ENCODE measurements around the gene MCM9. TPM values are rescaled to one million over a fixed set of nuclear protein-coding genes. Genes with fewer than 3 reads are reported as not detected.

The MCM9 gene
- total RNA-seq, 3 donors from 2014 or later (not counting 1 experiment from before 2014, with no cell fraction given): 45.2 to 53.4 (median 52.5) TPM

- Histone ChIP-seq H3K27me3 (ENCODE audit: control insufficient read depth, insufficient read depth, low read length) (no peaks in the 10 kb centered on the region), H3K9me3 (ENCODE audit: control insufficient read depth, insufficient read depth, low read length) (no peaks in the 10 kb centered on the region), H3K36me3 (ENCODE audit: control insufficient read depth, insufficient read depth, low read length) (no peaks in the 10 kb centered on the region), H3K4me3 (ENCODE audit: low read length) (no peak overlapping the region), H3K27ac (ENCODE audit: low read length) (no peak overlapping the region), H3K4me1 (ENCODE audit: control insufficient read depth, insufficient read depth, low read length) (no peaks in the 10 kb centered on the region)
- no peaks in the 10 kb centered on the region for H3K4me1 Mint-ChIP-seq
- TF ChIP-seq CTCF (IDR thresholded peaks at IDR 0.05): no peak
- no peaks in the 10 kb centered on the region for H3K27me3 Mint-ChIP-seq (ENCODE audit: low read depth in 2 of 2)
- DNase-seq (no peak), ATAC-seq (no peak)
- H3K36me3 Mint-ChIP-seq: no peaks in the 10 kb centered on the region
- H3K4me3 Mint-ChIP-seq: no peak overlapping the region
- no peaks in the 10 kb centered on the region for H3K9me3 Mint-ChIP-seq
- H3K27ac Mint-ChIP-seq: no peak overlapping the region
- 95% methylated on average over 2 of the region's 3 CpGs for WGBS (ENCODE audit: insufficient coverage)
- intact Hi-C loops (cut with micrococcal nuclease): no loop called here
Measured at GRCh38 chr6:118970866-118971265, 35.9 kb upstream of the MCM9 start.

GRCh38 chr6:118968416-118968815 lies 33.5 kb upstream of the MCM9 start:
- no peaks in the 10 kb centered on the region for H3K9me3 ChIP-seq (ENCODE audit: control insufficient read depth, insufficient read depth, low read length)
- H3K27me3 ChIP-seq (ENCODE audit: control insufficient read depth, insufficient read depth, low read length): no peaks in the 10 kb centered on the region
- no peaks in the 10 kb centered on the region for H3K9me3 Mint-ChIP-seq
- TF ChIP-seq CTCF (IDR thresholded peaks at IDR 0.05): no peak
- H3K4me3 ChIP-seq (ENCODE audit: low read length): no peak overlapping the region
- no peaks in the 10 kb centered on the region for H3K36me3 Mint-ChIP-seq
- WGBS (ENCODE audit: insufficient coverage): 80% methylated on average over 1 of the region's 2 CpGs
- DNase-seq: peak in 1 of 2 donors; percentile 30
- H3K27ac Mint-ChIP-seq: no peak overlapping the region
- no peaks in the 10 kb centered on the region for H3K36me3 ChIP-seq (ENCODE audit: control insufficient read depth, insufficient read depth, low read length)
- no peak overlapping the region for H3K4me3 Mint-ChIP-seq
- no peaks in the 10 kb centered on the region for H3K4me1 Mint-ChIP-seq
- no peak for ATAC-seq
- no peaks in the 10 kb centered on the region for H3K27me3 Mint-ChIP-seq (ENCODE audit: low read depth in 2 of 2)
- H3K4me1 ChIP-seq (ENCODE audit: control insufficient read depth, insufficient read depth, low read length): no peaks in the 10 kb centered on the region
- intact Hi-C loops (cut with micrococcal nuclease): no loop called here
- H3K27ac ChIP-seq (ENCODE audit: low read length): no peak overlapping the region

GRCh38 chr6:118967239-118967638 lies 32.3 kb upstream of the MCM9 start:
- Histone ChIP-seq H3K27ac (ENCODE audit: low read length) (no peak overlapping the region), H3K4me3 (ENCODE audit: low read length) (no peak overlapping the region), H3K36me3 (ENCODE audit: control insufficient read depth, insufficient read depth, low read length) (no peaks in the 10 kb centered on the region), H3K4me1 (ENCODE audit: control insufficient read depth, insufficient read depth, low read length) (no peaks in the 10 kb centered on the region), H3K9me3 (ENCODE audit: control insufficient read depth, insufficient read depth, low read length) (no peaks in the 10 kb centered on the region), H3K27me3 (ENCODE audit: control insufficient read depth, insufficient read depth, low read length) (no peaks in the 10 kb centered on the region)
- ATAC-seq: no peak
- 64% methylated on average over 1 of the region's 2 CpGs for WGBS (ENCODE audit: insufficient coverage)
- no peak overlapping the region for H3K4me3 Mint-ChIP-seq
- H3K36me3 Mint-ChIP-seq: no peaks in the 10 kb centered on the region
- no peaks in the 10 kb centered on the region for H3K9me3 Mint-ChIP-seq
- intact Hi-C loops (cut with micrococcal nuclease): no loop called here
- TF ChIP-seq CTCF (IDR thresholded peaks at IDR 0.05): no peak
- H3K27me3 Mint-ChIP-seq (ENCODE audit: low read depth in 2 of 2): no peaks in the 10 kb centered on the region
- H3K27ac Mint-ChIP-seq: no peak overlapping the region
- H3K4me1 Mint-ChIP-seq: no peaks in the 10 kb centered on the region
- no peak for DNase-seq

- Mint-ChIP-seq H3K9me3 (no peaks in the 10 kb centered on the region), H3K27ac (no peak overlapping the region), H3K4me3 (no peak overlapping the region), H3K4me1 (no peaks in the 10 kb centered on the region), H3K27me3 (ENCODE audit: low read depth in 2 of 2) (peaks cover 0 to 4% of the 10 kb centered on the region in 2 donors), H3K36me3 (no peaks in the 10 kb centered on the region)
- H3K4me1 ChIP-seq (ENCODE audit: control insufficient read depth, insufficient read depth, low read length): no peaks in the 10 kb centered on the region
- no peak overlapping the region for H3K4me3 ChIP-seq (ENCODE audit: low read length)
- no peak for ATAC-seq
- H3K27ac ChIP-seq (ENCODE audit: low read length): no peak overlapping the region
- DNase-seq: no peak
- TF ChIP-seq CTCF (IDR thresholded peaks at IDR 0.05): no peak
- H3K9me3 ChIP-seq (ENCODE audit: control insufficient read depth, insufficient read depth, low read length): no peaks in the 10 kb centered on the region
- WGBS (ENCODE audit: insufficient coverage): 96% methylated on average over 2 of the region's 2 CpGs
- H3K36me3 ChIP-seq (ENCODE audit: control insufficient read depth, insufficient read depth, low read length): no peaks in the 10 kb centered on the region
- no peaks in the 10 kb centered on the region for H3K27me3 ChIP-seq (ENCODE audit: control insufficient read depth, insufficient read depth, low read length)
- intact Hi-C loops (cut with micrococcal nuclease): no loop called here
Measured at GRCh38 chr6:118965843-118966370, 30.9 kb upstream of the MCM9 start.

Measured in natural killer cell (primary cell).